Panc1 (cell line): Measurements from ENCODE around the gene CHAF1B. TPM values are rescaled to one million over a fixed set of nuclear protein-coding genes. Genes with fewer than 3 reads are reported as not detected.

Source experiments
- ATAC-seq: fragments of 200-7000 bp; cut with Tn5 transposase; 2 replicates; pipeline ENCODE4 v1.9.1; 2020; ENCODE audit warnings: mild to moderate bottlenecking, moderate library complexity
- BruUV-seq: library from RNA; stranded (reverse); fragments of 400-500 nt; replicated peaks from 2 replicates; lab custom pipeline; 2021; lab: Mats Ljungman, UMichigan
- CTCF ChIA-PET: fragments of 300-600 bp; sonication (Branson Sonifier 250); formaldehyde crosslinking; loops from one replicate; lab custom pipeline; 2022; ENCODE audit warnings: antibody characterized with exemption; lab: Charles Lee
- POLR2A ChIA-PET: fragments of 300-600 bp; sonication (Branson Sonifier 250); formaldehyde crosslinking; loops from one replicate; lab custom pipeline; 2022; ENCODE audit warnings: antibody characterized with exemption; lab: Charles Lee
- DNase-seq: peaks from one replicate; pipeline ENCODE4 v3.0.0-alpha.2; 2010; ENCODE audit warnings: low read depth, low spot score
- H3K27ac ChIP-seq: 2 replicates; pipeline ENCODE4 v1.5.1; 2011; ENCODE audit warnings: mild to moderate bottlenecking, low read length, inconsistent platforms
- H3K27me3 ChIP-seq: fragments of 200-500 bp; sonication (Bioruptor generic); 2 replicates; pipeline ENCODE4 v1.6.0; 2014; ENCODE audit warnings: low read length, inconsistent platforms; ENCODE audit not compliant: control insufficient read depth, insufficient read depth
- H3K36me3 ChIP-seq: fragments of 200-500 bp; sonication (Bioruptor generic); 2 replicates; pipeline ENCODE4 v1.5.1; 2014; ENCODE audit warnings: inconsistent platforms, mild to moderate bottlenecking, low read length, moderate library complexity; ENCODE audit not compliant: control insufficient read depth, insufficient read depth
- H3K4me1 ChIP-seq: 2 replicates; pipeline ENCODE4 v1.5.1; 2011; ENCODE audit warnings: inconsistent platforms, mild to moderate bottlenecking, low read length, moderate library complexity; ENCODE audit not compliant: control insufficient read depth, insufficient read depth
- H3K4me3 ChIP-seq, 2 experiments: 2 replicates each; pipeline ENCODE4 v1.5.1; 2011 to 2012; ENCODE audit warnings: low read depth in 2 of 2, low read length in 2 of 2, mild to moderate bottlenecking in 2 of 2, inconsistent platforms in 1 of 2, moderate library complexity in 1 of 2
- H3K9me3 ChIP-seq: fragments of 200-500 bp; sonication (Bioruptor generic); 2 replicates; pipeline ENCODE4 v1.5.1; 2014; ENCODE audit warnings: low read depth, mild to moderate bottlenecking, inconsistent platforms, low read length, moderate library complexity; ENCODE audit not compliant: control insufficient read depth, insufficient read depth
- CTCF ChIP-seq: fragments of 450-650 bp; IDR thresholded peaks from 2 replicates; pipeline ENCODE4 v1.5.1; 2017; ENCODE audit warnings: mild to moderate bottlenecking
- POLR2AphosphoS5 ChIP-seq: IDR thresholded peaks from 2 replicates; pipeline ENCODE4 v1.6.1; 2012; ENCODE audit warnings: mild to moderate bottlenecking, low read depth, low read length, moderate library complexity
- REST ChIP-seq, 2 experiments: IDR thresholded peaks; 2 replicates each; pipeline ENCODE4 v1.6.1; 2011 to 2012; ENCODE audit warnings: low read depth in 2 of 2, control low read depth in 1 of 2, low read length in 1 of 2, mild to moderate bottlenecking in 1 of 2, moderate library complexity in 1 of 2; ENCODE audit not compliant: insufficient read depth in 1 of 2
- SIN3A ChIP-seq: IDR thresholded peaks from 2 replicates; pipeline ENCODE4 v1.6.1; 2012; ENCODE audit warnings: low read depth, mild to moderate bottlenecking, low read length, moderate library complexity, borderline replicate concordance; ENCODE audit not compliant: insufficient read depth
- TCF7L2 ChIP-seq: IDR thresholded peaks from 2 replicates; pipeline ENCODE4 v1.6.1; 2011; ENCODE audit warnings: mild to moderate bottlenecking, low read depth, low read length, inconsistent platforms
- in situ Hi-C: cut with HindIII; loops from 2 replicates; pipeline ENCODE4 v1.10.0; 2016; ENCODE audit warnings: low sequenced_read_pairs, low pct_unique_long_range_greater_than_20kb
- intact Hi-C: fragments of 100-400 bp; cut with micrococcal nuclease; formaldehyde crosslinking; loops from one replicate; pipeline ENCODE4 v1.10.0; 2022; ENCODE audit not compliant: unreplicated experiment
- total RNA-seq: library from RNA; stranded (reverse); gene quantifications from one replicate; pipeline ENCODE4 v1.2.1, GENCODE V29; 2021; ENCODE audit not compliant: unreplicated experiment

CHAF1B gene
- total RNA-seq, 1 experiment from 2014 or later = 18.4 TPM

- TF ChIP-seq TCF7L2 = no peak
- no peak for TF ChIP-seq CTCF
- TF ChIP-seq POLR2AphosphoS5 = no peak
- TF ChIP-seq SIN3A = no peak
- TF ChIP-seq REST (IDR thresholded peaks at IDR 0.05; ENCODE audit: insufficient read depth in 1 of 2, low read depth in 2 of 2, low read length in 1 of 2) = no peak
- no TSS peak for BruUV-seq
- CTCF ChIA-PET = no interaction called here
- no peaks in the 10 kb centered on the region; the same call in 1 of the 2 replicates for H3K4me1 ChIP-seq
- no peaks in the 10 kb centered on the region for H3K9me3 ChIP-seq
- no peak overlapping the region for H3K4me3 ChIP-seq
- no peaks in the 10 kb centered on the region for H3K36me3 ChIP-seq
- H3K27ac ChIP-seq = no peak overlapping the region
- no peaks in the 10 kb centered on the region for H3K27me3 ChIP-seq
- ATAC-seq (no peak), DNase-seq (no peak)
- POLR2A ChIA-PET = no interaction called here
- in situ Hi-C loops (no loop called here), intact Hi-C loops (no loop called here)
Measured at GRCh38 chr21:36460866-36461265, 75.7 kb downstream of the CHAF1B start.

DNA sequence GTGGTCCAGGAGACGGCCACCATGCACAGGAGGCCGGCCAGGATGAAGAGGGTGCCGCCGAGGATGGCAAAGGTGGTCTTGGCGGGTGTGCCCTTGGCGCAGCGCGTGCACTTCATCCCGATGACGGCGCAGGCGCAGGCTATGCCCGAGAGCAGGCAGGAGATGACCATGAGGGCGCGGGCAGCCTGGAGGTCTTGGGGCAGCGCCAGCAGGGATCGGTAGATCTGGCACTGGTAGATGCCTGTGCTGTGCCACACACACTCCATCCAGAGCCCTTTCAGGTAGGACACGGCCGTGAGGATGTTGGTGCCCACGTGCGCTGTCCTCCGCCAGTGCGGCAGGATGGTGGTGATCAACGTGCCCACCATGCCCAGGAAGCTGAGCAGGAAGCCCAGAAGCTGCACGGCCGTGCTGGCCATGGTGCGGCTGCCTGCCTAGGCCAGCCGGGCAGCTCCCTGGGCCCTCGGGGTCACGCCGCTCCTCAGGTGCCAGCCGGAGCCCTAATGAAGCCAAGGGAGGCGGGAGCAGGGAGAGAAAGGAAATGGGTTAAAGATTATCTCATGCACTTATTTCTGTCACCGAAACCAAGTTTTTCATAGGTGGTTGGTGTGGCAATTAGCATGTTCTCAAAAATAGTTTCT, 76.2 kb downstream of the CHAF1B start:
- intact Hi-C loops (no loop called here), in situ Hi-C loops (no loop called here)
- ChIA-PET CTCF (no interaction called here), POLR2A (no interaction called here)
- Histone ChIP-seq H3K36me3 (no peaks in the 10 kb centered on the region), H3K9me3 (no peaks in the 10 kb centered on the region), H3K4me3 (no peak overlapping the region), H3K27ac (no peak overlapping the region), H3K4me1 (no peaks in the 10 kb centered on the region; the same call in 1 of the 2 replicates), H3K27me3 (no peaks in the 10 kb centered on the region)
- no TSS peak for BruUV-seq
- no peak for TF ChIP-seq TCF7L2
- TF ChIP-seq POLR2AphosphoS5 = no peak
- TF ChIP-seq SIN3A = no peak
- no peak for TF ChIP-seq CTCF
- no peak for TF ChIP-seq REST (IDR thresholded peaks at IDR 0.05; ENCODE audit: insufficient read depth in 1 of 2, low read depth in 2 of 2, low read length in 1 of 2)
- DNase-seq (no peak), ATAC-seq (no peak)
